ENCODE measurements around the gene NPBWR2.

The NPBWR2 gene

GRCh38 chr20:64071341-64072332, 35.7 kb downstream of the NPBWR2 start:
- DNase-seq: no peak

GRCh38 chr20:64070244-64070993, 36.9 kb downstream of the NPBWR2 start:
- no peak for DNase-seq

GRCh38 chr20:64069614-64070243, 37.6 kb downstream of the NPBWR2 start:
- peak; percentile 29 for DNase-seq

GRCh38 chr20:64069209-64069613, 38.2 kb downstream of the NPBWR2 start:
- no peak for DNase-seq

GRCh38 chr20:64068386-64069208, 38.8 kb downstream of the NPBWR2 start:
- no peak for DNase-seq

- no peak for DNase-seq
Observed at GRCh38 chr20:64067733-64068307, 39.5 kb downstream of the NPBWR2 start.

GRCh38 chr20:64067005-64067632, 40.2 kb downstream of the NPBWR2 start:
- no peak for DNase-seq

- DNase-seq: no peak
Observed at GRCh38 chr20:64065974-64066343, 41.4 kb downstream of the NPBWR2 start.

- DNase-seq: peak; percentile 53
Observed at GRCh38 chr20:64065062-64065973, 42.0 kb downstream of the NPBWR2 start.

- no peak for DNase-seq
Observed at GRCh38 chr20:64064145-64064698, 43.1 kb downstream of the NPBWR2 start.

- DNase-seq: no peak
Observed at GRCh38 chr20:64063389-64064144, 43.8 kb downstream of the NPBWR2 start.

GRCh38 chr20:64062596-64063388, 44.6 kb downstream of the NPBWR2 start, which contains the start of gene TCEA2:
TSS of gene TCEA2 (plus strand) at chr20:64063198. CDS start at chr20:64063313, 115 bp downstream.
- DNase-seq: peak; percentile 96

- no peak for DNase-seq
Observed at GRCh38 chr20:64062276-64062595, 45.1 kb downstream of the NPBWR2 start.

- no peak for DNase-seq
Observed at GRCh38 chr20:64058536-64058935, 48.8 kb downstream of the NPBWR2 start.

GRCh38 chr20:64057628-64058498, 49.5 kb downstream of the NPBWR2 start:
- DNase-seq: peak; percentile 82

- DNase-seq: no peak
Observed at GRCh38 chr20:64056889-64057627, 50.3 kb downstream of the NPBWR2 start.

- no peak for DNase-seq
Observed at GRCh38 chr20:64056639-64056888, 50.8 kb downstream of the NPBWR2 start.

All from NCI-H146 (cell line).